NCI-H748 (cell line): Measurements from ENCODE around the gene NUMA1.

Experiments
- DNase-seq: peaks from one replicate; lab custom pipeline; 2025; ENCODE audit not compliant: unreplicated experiment; lab: John Stamatoyannopoulos, UW

The NUMA1 gene

GRCh38 chr11:72080326-72081183 lies at the start of gene NUMA1, which contains the start of gene LRRC51:
TSS of gene NUMA1 (minus strand) at chr11:72080542. CDS start at chr11:72035943, 44,599 bp downstream.
TSS of gene LRRC51 (plus strand) at chr11:72080850. CDS start at chr11:72089084, 8,234 bp downstream.
- DNase-seq = peak; percentile 100

- no peak for DNase-seq
Observed at GRCh38 chr11:72129381-72129780, 49.0 kb upstream of the NUMA1 start.

- no peak for DNase-seq
Observed at GRCh38 chr11:72127923-72128322, 47.6 kb upstream of the NUMA1 start.

GRCh38 chr11:72125956-72126355 lies 45.6 kb upstream of the NUMA1 start:
- no peak for DNase-seq

- DNase-seq = no peak
Observed at GRCh38 chr11:72124046-72124445, 43.7 kb upstream of the NUMA1 start.

- DNase-seq = no peak
Observed at GRCh38 chr11:72123117-72123653, 42.8 kb upstream of the NUMA1 start.

GRCh38 chr11:72122607-72123006 lies 42.3 kb upstream of the NUMA1 start:
- no peak for DNase-seq

- no peak for DNase-seq
Observed at GRCh38 chr11:72120930-72121329, 40.6 kb upstream of the NUMA1 start.

GRCh38 chr11:72119198-72119597 lies 38.9 kb upstream of the NUMA1 start:
- DNase-seq = no peak

GRCh38 chr11:72116019-72116755 lies 35.8 kb upstream of the NUMA1 start:
- DNase-seq = no peak

- no peak for DNase-seq
Observed at GRCh38 chr11:72114570-72114969, 34.2 kb upstream of the NUMA1 start.

- DNase-seq = no peak
Observed at GRCh38 chr11:72112978-72113808, 32.9 kb upstream of the NUMA1 start.

- DNase-seq = peak; percentile 100
Observed at GRCh38 chr11:72112143-72112977, 32.0 kb upstream of the NUMA1 start, which contains the start of gene ANAPC15. TSS of gene ANAPC15 (minus strand) at chr11:72112695. CDS start at chr11:72111276, 1,419 bp downstream.

GRCh38 chr11:72111300-72112142 lies 31.2 kb upstream of the NUMA1 start:
- DNase-seq = no peak

- no peak for DNase-seq
Observed at GRCh38 chr11:72105888-72106287, 25.5 kb upstream of the NUMA1 start, which contains the start of gene TOMT. TSS of gene TOMT (plus strand) at chr11:72105924. CDS start at chr11:72105952, 28 bp downstream.

GRCh38 chr11:72103754-72104167 lies 23.4 kb upstream of the NUMA1 start:
- no peak for DNase-seq

GRCh38 chr11:72102946-72103753 lies 22.8 kb upstream of the NUMA1 start, which contains the start of gene LAMTOR1:
TSS of gene LAMTOR1 (minus strand) at chr11:72103297. CDS start at chr11:72103224, 73 bp downstream.
- peak; percentile 99 for DNase-seq

GRCh38 chr11:72102631-72102945 lies 22.2 kb upstream of the NUMA1 start:
- DNase-seq = no peak
